Stimulated activated CD4-positive, alpha-beta T cell treated with anti-CD3 and anti-CD28 coated beads, TNF-alpha, amount 100 ng/mL, for 4 hours (primary cell): ENCODE results near the gene SERPINB10.

Source experiments
- DNase-seq, 3 experiments: peaks; one replicate each; pipeline ENCODE4 v3.0.0-alpha.2; 2020; ENCODE audit warnings: low read depth in 3 of 3

Gene SERPINB10

GRCh38 chr18:63907664-63908063, at the start of gene SERPINB10:
SERPINB10 (plus strand) TSS chr18:63907958; CDS start chr18:63915511, 7,553 bp downstream.
- no peak for DNase-seq

- no peak for DNase-seq
These were observed 49.3 kb upstream of the SERPINB10 start for GRCh38 chr18:63858456-63858855.

GRCh38 chr18:63859781-63860475, 47.8 kb upstream of the SERPINB10 start:
- no peak for DNase-seq

GRCh38 chr18:63860531-63860930, 47.2 kb upstream of the SERPINB10 start:
- DNase-seq, result no peak

- DNase-seq, result no peak
These were observed 40.2 kb upstream of the SERPINB10 start for GRCh38 chr18:63867368-63868125.

GRCh38 chr18:63868546-63868945, 39.2 kb upstream of the SERPINB10 start:
- DNase-seq, result no peak

- no peak for DNase-seq
These were observed 38.4 kb upstream of the SERPINB10 start for GRCh38 chr18:63869374-63869773.

- no peak for DNase-seq
These were observed 37.9 kb upstream of the SERPINB10 start for GRCh38 chr18:63869851-63870250.

GRCh38 chr18:63871836-63872235, 35.9 kb upstream of the SERPINB10 start:
- DNase-seq, result no peak

GRCh38 chr18:63872586-63872985, 35.2 kb upstream of the SERPINB10 start:
- DNase-seq, result no peak

GRCh38 chr18:63878343-63878742, 29.4 kb upstream of the SERPINB10 start:
- DNase-seq, result no peak

GRCh38 chr18:63878925-63879324, 28.8 kb upstream of the SERPINB10 start:
- no peak for DNase-seq

- DNase-seq, result no peak
These were observed 28.0 kb upstream of the SERPINB10 start for GRCh38 chr18:63879709-63880108.

- DNase-seq, result no peak
These were observed 25.9 kb upstream of the SERPINB10 start for GRCh38 chr18:63881851-63882250.

GRCh38 chr18:63882333-63883141, 25.2 kb upstream of the SERPINB10 start:
- DNase-seq, result no peak

- no peak for DNase-seq
These were observed 24.1 kb upstream of the SERPINB10 start for GRCh38 chr18:63883617-63884016.

GRCh38 chr18:63887424-63887823, 20.3 kb upstream of the SERPINB10 start, which contains the start of gene SERPINB2:
SERPINB2 (plus strand) TSS chr18:63887705; CDS start chr18:63891445, 3,740 bp downstream.
- no peak for DNase-seq

GRCh38 chr18:63888470-63889190, 19.1 kb upstream of the SERPINB10 start:
- DNase-seq, result no peak

GRCh38 chr18:63889626-63890025, 18.1 kb upstream of the SERPINB10 start:
- DNase-seq, result no peak

- DNase-seq, result no peak
These were observed 17.4 kb upstream of the SERPINB10 start for GRCh38 chr18:63890237-63890949.

- no peak for DNase-seq
These were observed 16.8 kb upstream of the SERPINB10 start for GRCh38 chr18:63890950-63891304.
